Ishikawa (cell line): ENCODE data around the gene ANO3.

Experiments used
- CEBPB ChIP-seq: IDR thresholded peaks from 2 replicates; pipeline ENCODE4 v1.6.1; 2012
- CREB1 ChIP-seq: IDR thresholded peaks from 2 replicates; pipeline ENCODE4 v1.6.1; 2012; ENCODE audit warnings: low read depth
- EGR1 ChIP-seq: IDR thresholded peaks from 2 replicates; pipeline ENCODE4 v1.6.1; 2012
- EP300 ChIP-seq: IDR thresholded peaks from 2 replicates; pipeline ENCODE4 v1.6.1; 2012; ENCODE audit warnings: borderline replicate concordance
- FOXM1 ChIP-seq: IDR thresholded peaks from 2 replicates; pipeline ENCODE4 v1.6.1; 2012; ENCODE audit warnings: low read depth, borderline replicate concordance
- NFIC ChIP-seq: IDR thresholded peaks from 2 replicates; pipeline ENCODE4 v1.6.1; 2012
- RAD21 ChIP-seq: IDR thresholded peaks from 2 replicates; pipeline ENCODE4 v1.6.1; 2012; ENCODE audit warnings: low read depth
- TAF1 ChIP-seq: IDR thresholded peaks from 2 replicates; pipeline ENCODE4 v1.6.1; 2012; ENCODE audit warnings: low read depth, mild to moderate bottlenecking
- TCF12 ChIP-seq: IDR thresholded peaks from 2 replicates; pipeline ENCODE4 v1.6.1; 2012; ENCODE audit warnings: low read depth
- TEAD4 ChIP-seq: IDR thresholded peaks from 2 replicates; pipeline ENCODE4 v1.6.1; 2012
- YY1 ChIP-seq: IDR thresholded peaks from 2 replicates; pipeline ENCODE4 v1.6.1; 2012; ENCODE audit warnings: low read depth
- ZBTB7A ChIP-seq: IDR thresholded peaks from 2 replicates; pipeline ENCODE4 v1.6.1; 2012; ENCODE audit warnings: low read depth
- TF ChIP-seq, protein P1 (sequence below): IDR thresholded peaks from 2 replicates; pipeline ENCODE4 v1.6.1; 2012; ENCODE audit warnings: low read depth, mild to moderate bottlenecking
- TF ChIP-seq, protein P2 (sequence below): IDR thresholded peaks from 2 replicates; pipeline ENCODE4 v1.6.1; 2012
- TF ChIP-seq, protein P3 (sequence below): IDR thresholded peaks from 2 replicates; pipeline ENCODE4 v1.6.1; 2012

ANO3 gene

DNA sequence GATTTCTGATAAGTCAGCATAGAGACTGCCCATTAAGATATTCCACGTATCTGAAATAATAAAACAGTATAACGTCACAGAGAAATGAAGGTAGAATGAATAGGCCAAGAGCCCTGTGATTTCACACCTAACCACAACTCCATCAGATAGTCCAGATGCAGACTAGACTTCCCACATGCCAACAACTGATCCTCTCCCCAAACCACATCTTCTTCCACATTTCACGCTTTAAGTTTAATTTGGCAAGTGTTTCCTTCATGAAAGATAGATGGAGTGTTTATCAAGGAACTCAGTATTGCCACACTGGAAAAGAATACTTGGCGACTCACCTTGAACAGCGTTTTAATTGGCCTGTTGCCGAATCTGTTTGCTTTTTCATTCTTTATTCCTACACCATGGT, 158.6 kb downstream of the ANO3 start:
- TF ChIP-seq, protein P1, sequence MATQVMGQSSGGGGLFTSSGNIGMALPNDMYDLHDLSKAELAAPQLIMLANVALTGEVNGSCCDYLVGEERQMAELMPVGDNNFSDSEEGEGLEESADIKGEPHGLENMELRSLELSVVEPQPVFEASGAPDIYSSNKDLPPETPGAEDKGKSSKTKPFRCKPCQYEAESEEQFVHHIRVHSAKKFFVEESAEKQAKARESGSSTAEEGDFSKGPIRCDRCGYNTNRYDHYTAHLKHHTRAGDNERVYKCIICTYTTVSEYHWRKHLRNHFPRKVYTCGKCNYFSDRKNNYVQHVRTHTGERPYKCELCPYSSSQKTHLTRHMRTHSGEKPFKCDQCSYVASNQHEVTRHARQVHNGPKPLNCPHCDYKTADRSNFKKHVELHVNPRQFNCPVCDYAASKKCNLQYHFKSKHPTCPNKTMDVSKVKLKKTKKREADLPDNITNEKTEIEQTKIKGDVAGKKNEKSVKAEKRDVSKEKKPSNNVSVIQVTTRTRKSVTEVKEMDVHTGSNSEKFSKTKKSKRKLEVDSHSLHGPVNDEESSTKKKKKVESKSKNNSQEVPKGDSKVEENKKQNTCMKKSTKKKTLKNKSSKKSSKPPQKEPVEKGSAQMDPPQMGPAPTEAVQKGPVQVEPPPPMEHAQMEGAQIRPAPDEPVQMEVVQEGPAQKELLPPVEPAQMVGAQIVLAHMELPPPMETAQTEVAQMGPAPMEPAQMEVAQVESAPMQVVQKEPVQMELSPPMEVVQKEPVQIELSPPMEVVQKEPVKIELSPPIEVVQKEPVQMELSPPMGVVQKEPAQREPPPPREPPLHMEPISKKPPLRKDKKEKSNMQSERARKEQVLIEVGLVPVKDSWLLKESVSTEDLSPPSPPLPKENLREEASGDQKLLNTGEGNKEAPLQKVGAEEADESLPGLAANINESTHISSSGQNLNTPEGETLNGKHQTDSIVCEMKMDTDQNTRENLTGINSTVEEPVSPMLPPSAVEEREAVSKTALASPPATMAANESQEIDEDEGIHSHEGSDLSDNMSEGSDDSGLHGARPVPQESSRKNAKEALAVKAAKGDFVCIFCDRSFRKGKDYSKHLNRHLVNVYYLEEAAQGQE = no peak
- TF ChIP-seq TCF12 (no peak), TAF1 (no peak), RAD21 (no peak), ZBTB7A (no peak), YY1 (no peak), TEAD4 (no peak), FOXM1 (no peak)
- TF ChIP-seq, protein P2, sequence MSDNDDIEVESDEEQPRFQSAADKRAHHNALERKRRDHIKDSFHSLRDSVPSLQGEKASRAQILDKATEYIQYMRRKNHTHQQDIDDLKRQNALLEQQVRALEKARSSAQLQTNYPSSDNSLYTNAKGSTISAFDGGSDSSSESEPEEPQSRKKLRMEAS = no peak
- TF ChIP-seq, protein P3, sequence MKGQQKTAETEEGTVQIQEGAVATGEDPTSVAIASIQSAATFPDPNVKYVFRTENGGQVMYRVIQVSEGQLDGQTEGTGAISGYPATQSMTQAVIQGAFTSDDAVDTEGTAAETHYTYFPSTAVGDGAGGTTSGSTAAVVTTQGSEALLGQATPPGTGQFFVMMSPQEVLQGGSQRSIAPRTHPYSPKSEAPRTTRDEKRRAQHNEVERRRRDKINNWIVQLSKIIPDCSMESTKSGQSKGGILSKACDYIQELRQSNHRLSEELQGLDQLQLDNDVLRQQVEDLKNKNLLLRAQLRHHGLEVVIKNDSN = no peak

DNA sequence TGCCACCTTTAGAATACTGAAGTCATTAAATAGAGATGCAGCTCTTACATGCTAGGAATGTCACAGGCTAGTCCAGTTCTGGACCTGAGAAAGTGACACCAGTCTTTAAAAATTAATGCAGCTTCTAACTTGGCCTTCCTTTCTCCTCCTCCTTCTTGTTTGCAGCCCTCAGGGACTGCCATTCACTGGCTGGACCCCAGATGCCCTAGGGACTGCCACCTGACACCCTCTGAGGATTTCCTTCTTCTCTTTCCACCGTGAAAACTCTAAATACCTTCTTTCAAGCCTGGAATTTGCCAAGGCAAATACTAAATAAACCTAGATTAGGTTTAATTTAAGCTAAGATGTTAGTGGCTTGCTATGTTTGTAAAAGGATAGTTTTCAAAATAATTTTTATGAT, 161.7 kb downstream of the ANO3 start:
- TF ChIP-seq, protein P2 = no peak
- TF ChIP-seq EP300 = no peak
- TF ChIP-seq, protein P3 = no peak
- TF ChIP-seq RAD21 = no peak
- TF ChIP-seq, protein P1 = no peak
- TF ChIP-seq TCF12 = no peak
- no peak for TF ChIP-seq ZBTB7A
- no peak for TF ChIP-seq EGR1
- TF ChIP-seq CREB1 = no peak
- TF ChIP-seq YY1 = no peak
- TF ChIP-seq TEAD4 = no peak

DNA sequence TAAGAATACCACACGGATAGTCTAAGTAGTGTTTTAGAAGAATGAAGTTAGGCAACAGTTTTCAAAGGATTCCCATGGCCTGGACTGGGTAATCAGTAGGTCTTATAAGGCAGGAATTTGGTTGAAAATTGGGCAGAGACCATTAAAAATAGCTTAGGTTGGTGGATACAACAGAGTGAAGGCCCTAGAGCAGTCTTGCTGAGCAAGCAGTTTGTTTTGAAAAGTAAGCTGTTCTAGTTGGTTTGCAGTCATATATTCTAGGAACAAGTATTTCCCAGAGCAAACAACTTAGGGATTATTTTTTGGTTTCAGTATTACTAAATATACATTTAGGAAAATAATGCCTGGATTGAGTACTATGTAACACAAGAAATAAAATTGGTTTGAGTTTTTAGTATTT, 175.3 kb downstream of the ANO3 start:
- TF ChIP-seq EGR1 = no peak
- no peak for TF ChIP-seq RAD21
- no peak for TF ChIP-seq CEBPB
- no peak for TF ChIP-seq YY1
- TF ChIP-seq FOXM1 = no peak
- no peak for TF ChIP-seq NFIC
- no peak for TF ChIP-seq TCF12
- no peak for TF ChIP-seq ZBTB7A
- TF ChIP-seq, protein P2 = no peak
- TF ChIP-seq, protein P1 = no peak
- TF ChIP-seq TEAD4 = no peak
- TF ChIP-seq CREB1 = no peak
- no peak for TF ChIP-seq EP300
- TF ChIP-seq, protein P3 = no peak
- no peak for TF ChIP-seq TAF1

DNA sequence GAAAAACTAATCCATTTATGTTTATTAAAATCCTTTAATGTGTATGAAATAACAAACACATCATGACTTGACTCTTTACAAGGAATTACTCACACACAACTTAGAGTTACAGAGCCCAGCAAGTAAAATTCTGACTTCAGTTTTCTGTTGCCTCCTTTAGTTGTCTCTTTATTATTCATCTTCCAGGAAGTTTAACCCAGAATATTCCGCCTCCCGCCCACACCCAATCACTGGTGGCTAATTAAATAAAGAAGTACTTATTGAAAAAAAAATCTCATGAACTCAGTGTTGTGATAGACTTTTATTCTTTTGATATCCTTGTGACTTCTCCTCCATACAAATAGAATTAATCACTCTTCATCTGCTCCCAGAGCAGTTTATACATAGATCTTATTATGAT, 178.2 kb downstream of the ANO3 start:
- no peak for TF ChIP-seq TAF1
- TF ChIP-seq, protein P2 = no peak
- TF ChIP-seq TEAD4 = no peak
- TF ChIP-seq, protein P3 = no peak
- TF ChIP-seq EP300 = no peak
- no peak for TF ChIP-seq RAD21
- no peak for TF ChIP-seq YY1
- TF ChIP-seq TCF12 = no peak
- TF ChIP-seq NFIC = no peak
- TF ChIP-seq EGR1 = no peak
- TF ChIP-seq ZBTB7A = no peak
- TF ChIP-seq, protein P1 = no peak
- no peak for TF ChIP-seq FOXM1
